ENCODE measurements around the gene ETFDH. TPM values are rescaled to one million over a fixed set of nuclear protein-coding genes. Genes with fewer than 3 reads are reported as not detected.

Gene ETFDH
- total RNA-seq, 5 donors from 2014 or later (not counting 1 experiment from before 2014, with no cell fraction given) = 7.2 to 23.8 (median 14.3) TPM

Other genes starting within 250 kb of the ETFDH start
- gene RXFP1, start 150.4 kb upstream of the ETFDH start, total RNA-seq = not detected
- gene C4orf46, start 409 bp upstream of the ETFDH start, total RNA-seq = 1 to 10 TPM; 3.5 to 6.3 (median 4.2) TPM
- 10 to 100 TPM; 14.6 to 28.3 (median 26.2) TPM for gene PPID, start 51.1 kb downstream of the ETFDH start, total RNA-seq
- gene FNIP2, start 96.7 kb downstream of the ETFDH start, total RNA-seq = 10 to 100 TPM in 3 of 5 donors, 1 to 10 TPM in 2; 6.7 to 11.1 (median 10.7) TPM